AG10803 (cell line): ENCODE data around the gene CPM.
"Not testable (repeated sequence)": the region's sequence is repeated elsewhere in the genome, so short reads cannot be mapped to it uniquely, and the experiment has no call there.

Experiments
- DNase-seq: peaks from one replicate; pipeline ENCODE4 v3.0.0; 2010; ENCODE audit warnings: low read depth
- H3K4me3 ChIP-seq: 2 replicates; pipeline ENCODE4 v1.5.1; 2011; ENCODE audit warnings: mild to moderate bottlenecking, low read length, control low read depth
- CTCF ChIP-seq: conservative IDR thresholded peaks from 2 replicates; pipeline ENCODE4 v1.5.1; 2011; ENCODE audit warnings: mild to moderate bottlenecking, low read length, control low read depth, inconsistent platforms

The CPM gene

GRCh38 chr12:68821357-68822188 lies 111.4 kb downstream of the CPM start:
- H3K4me3 ChIP-seq, result no peak overlapping the region
- DNase-seq, result no peak
- no peak for TF ChIP-seq CTCF

- not testable (repeated sequence) for DNase-seq, H3K4me3 ChIP-seq
Measured at GRCh38 chr12:68819481-68819880, 113.5 kb downstream of the CPM start.

- TF ChIP-seq CTCF, result no peak
- no peak for DNase-seq
- H3K4me3 ChIP-seq, result no peak overlapping the region
Measured at GRCh38 chr12:68815928-68816800, 116.8 kb downstream of the CPM start.

GRCh38 chr12:68815232-68815927 lies 117.6 kb downstream of the CPM start:
- H3K4me3 ChIP-seq, result no peak overlapping the region
- DNase-seq, result no peak
- no peak for TF ChIP-seq CTCF

- DNase-seq, result no peak
- no peak overlapping the region for H3K4me3 ChIP-seq
- no peak for TF ChIP-seq CTCF
Measured at GRCh38 chr12:68814490-68815231, 118.3 kb downstream of the CPM start.

GRCh38 chr12:68813242-68813593 lies 119.8 kb downstream of the CPM start:
- no peak for DNase-seq
- peak overlapping the region; percentile 36 for H3K4me3 ChIP-seq
- no peak for TF ChIP-seq CTCF
